SK-N-SH (cell line): ENCODE results near the gene MLF2.

Source experiments
- EP300 ChIP-seq, 2 experiments: IDR thresholded peaks; 2 replicates each; pipeline versions ENCODE4 v1.4.0 to v1.6.1; 2012; ENCODE audit warnings: borderline replicate concordance in 1 of 2, low read depth in 1 of 2, low read length in 1 of 2
- FOXM1 ChIP-seq: IDR thresholded peaks from 2 replicates; pipeline ENCODE4 v1.4.0; 2012; ENCODE audit warnings: low read depth, mild to moderate bottlenecking
- GABPA ChIP-seq: IDR thresholded peaks from 2 replicates; pipeline ENCODE4 v1.4.0; 2012; ENCODE audit warnings: low read depth, mild to moderate bottlenecking
- JUND ChIP-seq: IDR thresholded peaks from 2 replicates; pipeline ENCODE4 v1.4.0; 2012
- POLR2AphosphoS5 ChIP-seq: IDR thresholded peaks from 2 replicates; pipeline ENCODE4 v1.6.1; 2012; ENCODE audit warnings: low read depth, low read length
- RCOR1 ChIP-seq: fragments of 150-350 bp; IDR thresholded peaks from 2 replicates; pipeline ENCODE4 v1.6.1; 2017; ENCODE audit warnings: antibody characterized with exemption, low read length
- TEAD4 ChIP-seq: IDR thresholded peaks from 2 replicates; pipeline ENCODE4 v1.4.0; 2012; ENCODE audit warnings: mild to moderate bottlenecking, borderline replicate concordance; ENCODE audit not compliant: insufficient read depth
- YY1 ChIP-seq: IDR thresholded peaks from 2 replicates; pipeline ENCODE4 v1.4.0; 2012; ENCODE audit warnings: low read depth, mild to moderate bottlenecking
- TF ChIP-seq, protein P1 (sequence below): fragments of 200-600 bp; sonication (generic); IDR thresholded peaks from 2 replicates; pipeline ENCODE4 v1.6.1; 2017; ENCODE audit warnings: antibody characterized with exemption, mild to moderate bottlenecking, moderate library complexity
- TF ChIP-seq, protein P2 (sequence below): IDR thresholded peaks from 2 replicates; pipeline ENCODE4 v1.6.1; 2012; ENCODE audit warnings: mild to moderate bottlenecking, low read depth, low read length, moderate library complexity
- TF ChIP-seq, protein P3 (sequence below): fragments of 150-350 bp; IDR thresholded peaks from 2 replicates; pipeline ENCODE4 v1.6.1; 2017; ENCODE audit warnings: antibody characterized with exemption, low read length, low read depth, borderline replicate concordance

DNA sequence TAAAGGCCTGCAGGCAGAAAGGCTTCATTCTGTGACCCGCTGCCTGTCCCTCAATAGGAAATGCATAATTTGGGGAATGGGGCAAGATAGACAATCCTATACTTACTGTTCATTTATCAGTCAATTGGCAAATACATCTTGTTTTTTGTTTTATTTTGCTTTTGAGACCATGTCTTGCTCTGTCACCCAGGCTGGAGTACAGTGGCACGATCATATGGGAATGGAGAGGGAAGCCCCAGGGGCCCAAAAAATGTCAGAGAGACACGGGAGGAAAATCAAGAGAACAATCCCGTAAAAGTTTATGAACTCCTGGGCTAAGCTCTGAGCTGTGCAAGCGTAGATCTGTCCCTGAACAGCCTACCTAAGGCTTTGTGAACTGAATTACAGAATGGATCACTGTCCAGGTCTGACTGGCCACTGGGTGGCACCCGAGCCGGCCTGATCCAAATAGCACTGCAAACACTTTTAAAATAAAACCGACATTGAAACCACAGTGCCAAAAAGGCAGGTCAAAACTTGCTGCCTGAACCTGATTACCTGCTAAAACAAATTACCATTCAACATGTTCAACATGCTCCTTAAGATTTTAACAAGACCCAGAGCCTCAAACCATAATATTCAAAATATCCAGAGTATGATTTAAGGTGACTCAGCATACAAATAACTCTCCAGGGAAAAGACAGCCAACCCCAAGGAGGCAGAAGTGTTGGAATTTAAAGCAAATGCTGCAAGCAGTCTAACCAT, 17.3 kb downstream of the MLF2 start:
- TF ChIP-seq, protein P1, sequence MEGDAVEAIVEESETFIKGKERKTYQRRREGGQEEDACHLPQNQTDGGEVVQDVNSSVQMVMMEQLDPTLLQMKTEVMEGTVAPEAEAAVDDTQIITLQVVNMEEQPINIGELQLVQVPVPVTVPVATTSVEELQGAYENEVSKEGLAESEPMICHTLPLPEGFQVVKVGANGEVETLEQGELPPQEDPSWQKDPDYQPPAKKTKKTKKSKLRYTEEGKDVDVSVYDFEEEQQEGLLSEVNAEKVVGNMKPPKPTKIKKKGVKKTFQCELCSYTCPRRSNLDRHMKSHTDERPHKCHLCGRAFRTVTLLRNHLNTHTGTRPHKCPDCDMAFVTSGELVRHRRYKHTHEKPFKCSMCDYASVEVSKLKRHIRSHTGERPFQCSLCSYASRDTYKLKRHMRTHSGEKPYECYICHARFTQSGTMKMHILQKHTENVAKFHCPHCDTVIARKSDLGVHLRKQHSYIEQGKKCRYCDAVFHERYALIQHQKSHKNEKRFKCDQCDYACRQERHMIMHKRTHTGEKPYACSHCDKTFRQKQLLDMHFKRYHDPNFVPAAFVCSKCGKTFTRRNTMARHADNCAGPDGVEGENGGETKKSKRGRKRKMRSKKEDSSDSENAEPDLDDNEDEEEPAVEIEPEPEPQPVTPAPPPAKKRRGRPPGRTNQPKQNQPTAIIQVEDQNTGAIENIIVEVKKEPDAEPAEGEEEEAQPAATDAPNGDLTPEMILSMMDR = peak; percentile 81
- TF ChIP-seq, protein P2, sequence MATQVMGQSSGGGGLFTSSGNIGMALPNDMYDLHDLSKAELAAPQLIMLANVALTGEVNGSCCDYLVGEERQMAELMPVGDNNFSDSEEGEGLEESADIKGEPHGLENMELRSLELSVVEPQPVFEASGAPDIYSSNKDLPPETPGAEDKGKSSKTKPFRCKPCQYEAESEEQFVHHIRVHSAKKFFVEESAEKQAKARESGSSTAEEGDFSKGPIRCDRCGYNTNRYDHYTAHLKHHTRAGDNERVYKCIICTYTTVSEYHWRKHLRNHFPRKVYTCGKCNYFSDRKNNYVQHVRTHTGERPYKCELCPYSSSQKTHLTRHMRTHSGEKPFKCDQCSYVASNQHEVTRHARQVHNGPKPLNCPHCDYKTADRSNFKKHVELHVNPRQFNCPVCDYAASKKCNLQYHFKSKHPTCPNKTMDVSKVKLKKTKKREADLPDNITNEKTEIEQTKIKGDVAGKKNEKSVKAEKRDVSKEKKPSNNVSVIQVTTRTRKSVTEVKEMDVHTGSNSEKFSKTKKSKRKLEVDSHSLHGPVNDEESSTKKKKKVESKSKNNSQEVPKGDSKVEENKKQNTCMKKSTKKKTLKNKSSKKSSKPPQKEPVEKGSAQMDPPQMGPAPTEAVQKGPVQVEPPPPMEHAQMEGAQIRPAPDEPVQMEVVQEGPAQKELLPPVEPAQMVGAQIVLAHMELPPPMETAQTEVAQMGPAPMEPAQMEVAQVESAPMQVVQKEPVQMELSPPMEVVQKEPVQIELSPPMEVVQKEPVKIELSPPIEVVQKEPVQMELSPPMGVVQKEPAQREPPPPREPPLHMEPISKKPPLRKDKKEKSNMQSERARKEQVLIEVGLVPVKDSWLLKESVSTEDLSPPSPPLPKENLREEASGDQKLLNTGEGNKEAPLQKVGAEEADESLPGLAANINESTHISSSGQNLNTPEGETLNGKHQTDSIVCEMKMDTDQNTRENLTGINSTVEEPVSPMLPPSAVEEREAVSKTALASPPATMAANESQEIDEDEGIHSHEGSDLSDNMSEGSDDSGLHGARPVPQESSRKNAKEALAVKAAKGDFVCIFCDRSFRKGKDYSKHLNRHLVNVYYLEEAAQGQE = no peak
- TF ChIP-seq, protein P3, sequence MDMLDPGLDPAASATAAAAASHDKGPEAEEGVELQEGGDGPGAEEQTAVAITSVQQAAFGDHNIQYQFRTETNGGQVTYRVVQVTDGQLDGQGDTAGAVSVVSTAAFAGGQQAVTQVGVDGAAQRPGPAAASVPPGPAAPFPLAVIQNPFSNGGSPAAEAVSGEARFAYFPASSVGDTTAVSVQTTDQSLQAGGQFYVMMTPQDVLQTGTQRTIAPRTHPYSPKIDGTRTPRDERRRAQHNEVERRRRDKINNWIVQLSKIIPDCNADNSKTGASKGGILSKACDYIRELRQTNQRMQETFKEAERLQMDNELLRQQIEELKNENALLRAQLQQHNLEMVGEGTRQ = no peak
- TF ChIP-seq POLR2AphosphoS5 (no peak), RCOR1 (no peak), FOXM1 (no peak), EP300 (IDR thresholded peaks at IDR 0.05; ENCODE audit: borderline replicate concordance in 1 of 2, low read depth in 1 of 2, low read length in 1 of 2) (no peak), GABPA (no peak), YY1 (no peak), JUND (peak; percentile 25; the same call in 1 of the 2 replicates), TEAD4 (no peak)
